ENCODE results near the gene RIMS3.

GRCh38 chr1:40588586-40588985 lies 76.9 kb downstream of the RIMS3 start:
- no peak for TF ChIP-seq CTCF (IDR thresholded peaks at IDR 0.05)
- TF ChIP-seq POLR2A (IDR thresholded peaks at IDR 0.05): no peak

Measured in ovary (tissue), 3 donors.